GM12891 (cell line): ENCODE data around the gene ARHGAP26.

ENCODE experiments used
- DNase-seq: peaks from one replicate; pipeline ENCODE4 v3.0.0; 2011; ENCODE audit warnings: low spot score; ENCODE audit not compliant: insufficient read length
- FAIRE-seq: peaks from 2 replicates; lab custom pipeline; 2011; peaks lifted over from hg19 to GRCh38; lab: Jason Lieb, UNC
- PAX5 ChIP-seq: IDR thresholded peaks from 2 replicates; pipeline ENCODE4 v1.6.1; 2011; ENCODE audit warnings: low read length, moderate library complexity, mild to moderate bottlenecking; ENCODE audit not compliant: insufficient read depth, severe bottlenecking
- POLR2A ChIP-seq: IDR thresholded peaks from 2 replicates; pipeline ENCODE4 v1.6.1; 2011; ENCODE audit warnings: low read depth, low read length, control low read depth
- POLR2AphosphoS5 ChIP-seq: IDR thresholded peaks from 2 replicates; pipeline ENCODE4 v1.6.1; 2011; ENCODE audit warnings: low read depth, low read length, control low read depth
- POU2F2 ChIP-seq: IDR thresholded peaks from 2 replicates; pipeline ENCODE4 v1.6.1; 2011; ENCODE audit warnings: low read depth, mild to moderate bottlenecking, control low read depth, low read length, moderate library complexity
- SPI1 ChIP-seq: IDR thresholded peaks from 2 replicates; pipeline ENCODE4 v1.6.1; 2011; ENCODE audit warnings: low read depth, low read length, control low read depth
- TAF1 ChIP-seq: IDR thresholded peaks from 2 replicates; pipeline ENCODE4 v1.6.1; 2011; ENCODE audit warnings: low read depth, low read length, control low read depth

Gene ARHGAP26

DNA sequence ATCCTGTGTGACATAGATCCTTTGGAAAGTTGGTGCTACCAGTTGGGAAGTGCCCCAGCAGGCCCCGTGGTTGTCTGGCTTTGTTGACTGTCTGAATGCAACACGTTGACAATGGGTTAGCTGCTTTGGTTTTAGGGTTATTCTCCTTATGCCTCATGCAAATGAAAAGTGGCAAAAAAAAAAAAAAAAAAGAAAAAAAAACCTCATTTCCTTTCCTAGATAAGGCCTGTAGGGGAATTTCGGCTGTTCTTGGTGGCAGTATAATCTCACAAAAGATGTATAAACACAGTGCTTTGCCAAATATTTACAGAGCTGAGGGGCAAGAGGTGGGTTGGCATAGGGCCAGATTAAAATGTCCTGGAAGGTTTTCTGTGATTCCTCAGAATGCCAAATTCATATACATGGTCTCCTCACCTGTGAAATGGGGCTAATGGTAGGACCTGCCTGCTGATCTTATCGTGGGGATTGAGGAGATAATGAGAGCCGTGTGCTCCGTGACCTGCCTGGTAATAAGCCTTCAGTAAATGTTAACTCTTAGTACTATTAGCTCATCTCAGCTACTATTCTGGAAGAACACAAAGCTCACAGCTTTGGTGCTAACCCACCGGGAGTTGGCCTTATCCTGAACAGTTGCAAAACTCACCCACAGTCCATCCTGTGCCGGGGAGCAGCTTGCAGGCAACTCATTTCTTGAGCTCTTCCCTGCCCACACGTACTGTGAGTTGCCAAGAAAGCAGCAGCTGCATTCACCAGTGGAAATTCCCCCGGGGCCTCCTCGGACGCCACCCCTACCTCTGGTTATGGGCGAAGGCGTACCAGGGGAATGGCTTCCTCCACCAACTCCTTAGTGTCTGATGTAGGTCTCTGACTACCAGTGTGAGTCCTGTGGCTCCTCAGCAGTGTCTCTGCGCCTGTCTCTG lies 413.0 kb downstream of the ARHGAP26 start:
- TF ChIP-seq POU2F2 (0 out of 2 replicates have a peak, but pooled peaks have one; percentile 48), POLR2AphosphoS5 (peak; percentile 54; the same call in 1 of the 2 replicates), SPI1 (no peak), TAF1 (no peak), PAX5 (no peak)
- DNase-seq (no peak), FAIRE-seq (peak; percentile 78)

DNA sequence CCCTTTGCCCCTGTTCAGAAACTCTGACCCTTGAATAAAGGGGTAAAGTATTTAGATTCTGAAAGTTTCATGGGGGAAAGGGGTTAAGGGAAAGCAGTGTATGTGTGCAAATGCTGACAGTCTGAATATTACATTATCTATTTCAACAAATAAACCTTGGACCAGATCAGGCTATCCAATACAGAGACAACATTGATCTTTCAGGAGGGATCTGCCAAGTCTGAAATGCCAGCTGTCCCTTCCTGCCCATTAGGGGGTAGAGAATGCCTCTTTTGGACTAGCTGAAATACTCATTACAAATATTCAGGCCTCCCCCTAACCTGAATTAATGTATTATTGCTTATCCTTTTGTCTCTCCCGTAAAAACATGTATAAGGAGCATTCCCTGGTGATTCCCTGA lies 413.8 kb downstream of the ARHGAP26 start:
- TF ChIP-seq POLR2A, result no peak
- no peak for TF ChIP-seq POLR2AphosphoS5
- no peak for TF ChIP-seq TAF1
- no peak for DNase-seq
- FAIRE-seq, result peak; percentile 45

DNA sequence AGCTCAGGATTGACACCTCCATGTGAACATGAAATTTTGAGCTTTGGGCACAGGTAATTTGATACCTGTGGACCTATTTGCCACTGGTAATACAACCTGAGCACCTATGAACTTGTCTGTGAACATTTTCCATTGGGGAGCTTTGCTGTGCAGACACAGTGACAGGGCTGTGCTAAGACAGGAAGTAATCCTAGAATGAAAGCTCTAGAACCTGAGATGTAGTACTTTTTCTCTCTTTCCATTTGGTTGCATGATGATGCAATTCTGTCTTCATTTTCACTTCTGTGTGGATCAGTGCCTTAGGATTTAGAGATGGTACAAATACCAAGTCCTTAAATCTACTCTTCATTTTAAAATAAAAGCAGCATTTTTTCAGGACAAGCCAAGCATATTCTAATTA lies 416.4 kb downstream of the ARHGAP26 start:
- TF ChIP-seq PAX5 (no peak), SPI1 (peak; percentile 45), POLR2AphosphoS5 (no peak), TAF1 (no peak), POLR2A (no peak), POU2F2 (no peak)
- no peak for DNase-seq
- FAIRE-seq, result peak; percentile 74

DNA sequence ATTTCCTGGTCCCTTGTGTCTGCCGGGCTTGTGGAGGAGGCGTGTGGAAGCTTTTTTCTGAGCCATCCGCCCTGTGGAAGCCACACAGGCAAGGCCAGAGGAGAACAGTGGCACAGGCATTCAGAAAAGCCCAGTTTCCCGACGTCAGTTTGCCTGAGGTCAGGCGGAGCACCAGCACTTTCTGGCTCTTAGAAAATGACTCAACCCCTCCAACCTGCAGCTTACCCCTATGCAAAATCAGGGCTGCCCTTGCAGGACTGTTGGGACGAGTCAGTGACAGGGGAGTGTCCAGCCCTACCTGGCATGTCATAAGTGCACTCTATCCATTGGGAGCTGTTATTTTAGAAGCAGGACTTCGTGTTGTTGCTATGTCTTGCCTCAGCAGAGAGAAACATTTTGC lies 417.3 kb downstream of the ARHGAP26 start:
- FAIRE-seq (peak; percentile 62), DNase-seq (no peak)
- TF ChIP-seq POU2F2 (0 out of 2 replicates have a peak, but pooled peaks have one; percentile 60), TAF1 (no peak), POLR2AphosphoS5 (no peak), SPI1 (no peak), PAX5 (no peak), POLR2A (no peak)

DNA sequence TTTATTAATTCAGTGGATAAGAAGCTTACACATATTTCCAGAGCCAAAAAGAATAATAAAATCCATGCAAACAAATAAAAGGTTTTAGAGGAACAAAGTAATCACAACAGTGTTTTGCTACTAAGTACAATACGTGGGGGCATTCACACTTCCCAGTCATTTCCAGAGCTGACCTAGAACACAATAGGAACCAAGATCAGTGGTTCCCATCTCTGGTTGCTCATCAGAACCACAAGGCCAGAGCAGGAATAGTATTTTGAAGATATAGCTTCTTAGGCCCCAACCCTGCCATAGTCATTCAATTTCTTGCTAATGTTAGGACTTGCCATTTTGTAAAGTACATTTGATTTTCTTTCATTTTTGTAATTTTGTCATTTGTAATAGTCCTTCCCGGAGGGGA lies 417.9 kb downstream of the ARHGAP26 start:
- DNase-seq, result no peak
- TF ChIP-seq POLR2A (no peak), POU2F2 (no peak), POLR2AphosphoS5 (no peak), SPI1 (no peak), TAF1 (no peak), PAX5 (no peak)
- peak; percentile 13 for FAIRE-seq

DNA sequence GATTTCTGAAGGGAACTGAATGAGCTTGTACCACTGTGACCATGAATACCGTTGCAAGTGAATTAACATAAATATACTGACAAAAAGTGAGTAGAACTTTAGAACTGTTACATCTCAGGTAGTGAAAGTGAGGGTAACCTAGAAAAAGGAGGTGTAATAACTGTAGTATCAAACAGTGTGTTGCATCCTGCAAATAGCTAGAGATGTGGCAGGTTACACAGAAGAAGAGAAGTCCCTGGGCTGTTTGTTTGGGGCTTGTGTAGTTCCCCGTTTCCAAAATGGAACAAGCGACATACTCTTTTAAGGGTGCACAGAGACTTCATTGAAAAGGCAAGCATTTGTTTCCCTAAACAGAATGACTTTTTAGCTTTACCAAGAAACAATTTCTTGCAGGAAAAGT lies 418.5 kb downstream of the ARHGAP26 start:
- TF ChIP-seq PAX5 (no peak), POU2F2 (no peak), TAF1 (no peak), POLR2A (no peak), SPI1 (no peak), POLR2AphosphoS5 (no peak)
- FAIRE-seq (peak; percentile 43), DNase-seq (no peak)

DNA sequence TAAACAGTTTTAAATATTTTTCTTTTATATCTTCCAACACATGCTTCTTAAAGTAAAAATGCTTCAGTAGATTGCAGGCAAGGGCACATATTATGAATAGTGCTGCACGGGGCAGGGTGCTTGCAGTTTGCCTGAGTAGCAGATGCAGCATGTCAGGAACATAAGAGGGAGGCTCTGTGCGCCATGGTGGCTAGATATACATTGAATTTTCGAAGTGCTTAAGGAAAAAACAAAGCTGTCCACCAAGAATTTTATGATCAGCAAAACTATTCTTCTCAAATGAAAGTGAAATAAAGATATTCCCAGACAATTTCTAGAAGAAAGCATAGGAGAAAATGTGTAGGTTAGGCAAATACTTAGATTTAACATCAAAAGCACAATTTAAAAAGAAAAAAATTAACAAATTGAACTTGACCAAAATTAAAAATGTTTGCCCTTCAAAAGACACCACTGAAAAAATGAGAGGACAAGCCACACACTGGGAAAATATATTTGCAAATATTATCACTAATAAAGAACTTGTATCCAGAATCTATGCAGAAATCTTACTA lies 420.2 kb downstream of the ARHGAP26 start:
- TF ChIP-seq POLR2AphosphoS5 (no peak), POU2F2 (no peak), PAX5 (no peak), SPI1 (no peak), TAF1 (no peak), POLR2A (no peak)
- DNase-seq (no peak), FAIRE-seq (no peak)

DNA sequence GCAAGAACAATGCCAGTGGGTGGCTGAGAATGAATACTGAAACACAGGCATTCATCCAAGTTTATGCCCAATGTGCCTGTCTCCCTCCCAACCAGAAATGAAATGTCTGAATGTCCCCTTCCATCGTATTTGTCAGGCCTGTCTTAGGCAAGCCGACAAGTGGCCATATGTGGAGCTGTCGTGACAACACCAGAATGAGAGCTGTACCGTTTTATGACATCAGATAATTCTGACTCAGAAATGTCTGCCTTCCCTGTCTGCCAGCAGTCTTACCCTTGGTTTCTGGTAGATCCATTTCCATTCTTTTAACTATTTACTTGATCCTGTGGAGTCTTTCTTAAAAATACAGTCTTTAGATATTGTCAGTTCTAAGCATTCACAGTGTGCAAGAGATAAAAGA lies 421.5 kb downstream of the ARHGAP26 start:
- DNase-seq, result no peak
- TF ChIP-seq POU2F2 (no peak), PAX5 (no peak), POLR2A (no peak), TAF1 (no peak), POLR2AphosphoS5 (no peak), SPI1 (no peak)
- FAIRE-seq, result no peak

DNA sequence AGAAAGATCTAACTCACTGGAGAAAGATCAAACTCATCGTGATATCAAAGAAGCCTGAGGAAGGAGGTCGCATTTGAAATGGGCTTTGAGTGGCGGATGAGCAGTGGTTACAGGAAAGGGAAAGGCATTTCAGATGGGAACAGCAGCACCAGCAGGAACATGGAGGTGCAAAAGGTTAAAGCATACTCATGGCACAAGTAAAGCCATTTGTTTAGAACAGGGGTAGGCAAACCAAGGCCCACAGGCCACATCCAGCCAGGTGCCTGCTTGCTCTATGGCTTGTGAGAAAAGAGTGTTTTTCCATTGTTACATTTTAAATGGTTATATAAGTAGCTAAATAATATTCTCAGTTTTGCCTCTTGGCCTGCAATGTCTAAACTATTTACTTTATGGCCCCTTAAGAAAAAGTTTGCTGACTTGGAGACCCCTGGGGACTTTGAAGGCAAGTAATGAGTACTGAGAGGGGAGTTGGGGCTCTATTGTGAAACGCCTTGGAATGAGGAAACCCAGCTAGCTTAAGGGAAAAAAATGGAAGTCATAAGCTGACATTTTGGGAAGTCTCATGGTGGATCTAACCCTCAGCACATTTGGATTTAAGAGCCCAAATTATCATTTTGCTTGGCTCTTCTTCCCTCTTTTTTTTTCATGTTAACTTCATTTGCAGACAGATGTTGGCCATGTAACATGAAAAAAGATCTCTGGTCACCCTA lies 422.2 kb downstream of the ARHGAP26 start:
- no peak for DNase-seq
- FAIRE-seq, result no peak
- TF ChIP-seq SPI1 (no peak), TAF1 (no peak), POU2F2 (no peak)

DNA sequence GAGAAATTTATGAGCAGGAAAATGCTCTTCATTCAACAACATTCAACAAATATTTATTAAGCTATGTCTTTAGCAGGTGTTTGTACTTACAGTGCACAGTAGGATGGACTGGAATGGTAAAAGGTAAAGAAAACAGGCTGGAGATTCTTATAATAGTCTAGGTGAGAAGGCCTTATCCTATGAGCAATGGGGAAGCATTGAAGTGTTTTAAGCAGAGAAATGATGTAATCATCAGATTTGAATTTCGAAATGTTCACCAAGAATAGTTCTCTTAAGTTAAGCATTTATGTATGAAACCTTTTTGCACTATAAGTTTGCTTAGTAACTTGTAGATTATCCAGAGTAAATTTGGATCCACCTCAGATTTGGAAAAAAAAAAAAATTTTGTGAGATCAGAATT lies 424.0 kb downstream of the ARHGAP26 start:
- DNase-seq, result no peak
- TF ChIP-seq POU2F2 (no peak), SPI1 (no peak)
- no peak for FAIRE-seq
